ENCODE measurements around the gene PIP4K2B.

DNA sequence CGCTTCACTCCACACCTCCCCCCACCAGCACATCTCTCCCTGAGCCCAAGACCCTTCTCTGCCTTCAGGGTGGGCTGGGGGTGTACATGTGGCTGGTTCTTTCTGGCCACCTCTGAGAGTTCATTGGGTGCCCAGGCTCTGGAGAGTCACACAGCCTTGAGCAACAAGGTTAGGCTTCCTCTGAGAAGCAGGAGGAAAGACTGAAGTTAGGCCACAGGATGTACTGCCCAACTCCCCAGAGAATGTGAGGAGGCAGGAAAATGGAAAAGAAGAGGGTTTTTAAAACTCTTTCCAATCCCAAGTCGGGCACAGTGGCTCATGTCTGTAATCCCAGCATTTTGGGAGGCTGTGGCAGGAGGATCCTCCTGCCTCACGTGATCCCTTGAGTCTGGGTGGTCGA, 58.5 kb downstream of the PIP4K2B start:
- TF ChIP-seq CTCF (conservative IDR thresholded peaks at IDR 0.05; ENCODE audit: low read depth, low read length), result no peak
- TF ChIP-seq EZH2 (IDR thresholded peaks at IDR 0.05; ENCODE audit: low read length, unreplicated experiment), result no peak

All from PC-3 (cell line).